Right hindlimb (tissue), 1 donor: ENCODE results near the gene IL17REL.

Experiments used
- DNase-seq: peaks from one replicate; pipeline ENCODE4 v3.0.0-alpha.2; 2018

The IL17REL gene

DNA sequence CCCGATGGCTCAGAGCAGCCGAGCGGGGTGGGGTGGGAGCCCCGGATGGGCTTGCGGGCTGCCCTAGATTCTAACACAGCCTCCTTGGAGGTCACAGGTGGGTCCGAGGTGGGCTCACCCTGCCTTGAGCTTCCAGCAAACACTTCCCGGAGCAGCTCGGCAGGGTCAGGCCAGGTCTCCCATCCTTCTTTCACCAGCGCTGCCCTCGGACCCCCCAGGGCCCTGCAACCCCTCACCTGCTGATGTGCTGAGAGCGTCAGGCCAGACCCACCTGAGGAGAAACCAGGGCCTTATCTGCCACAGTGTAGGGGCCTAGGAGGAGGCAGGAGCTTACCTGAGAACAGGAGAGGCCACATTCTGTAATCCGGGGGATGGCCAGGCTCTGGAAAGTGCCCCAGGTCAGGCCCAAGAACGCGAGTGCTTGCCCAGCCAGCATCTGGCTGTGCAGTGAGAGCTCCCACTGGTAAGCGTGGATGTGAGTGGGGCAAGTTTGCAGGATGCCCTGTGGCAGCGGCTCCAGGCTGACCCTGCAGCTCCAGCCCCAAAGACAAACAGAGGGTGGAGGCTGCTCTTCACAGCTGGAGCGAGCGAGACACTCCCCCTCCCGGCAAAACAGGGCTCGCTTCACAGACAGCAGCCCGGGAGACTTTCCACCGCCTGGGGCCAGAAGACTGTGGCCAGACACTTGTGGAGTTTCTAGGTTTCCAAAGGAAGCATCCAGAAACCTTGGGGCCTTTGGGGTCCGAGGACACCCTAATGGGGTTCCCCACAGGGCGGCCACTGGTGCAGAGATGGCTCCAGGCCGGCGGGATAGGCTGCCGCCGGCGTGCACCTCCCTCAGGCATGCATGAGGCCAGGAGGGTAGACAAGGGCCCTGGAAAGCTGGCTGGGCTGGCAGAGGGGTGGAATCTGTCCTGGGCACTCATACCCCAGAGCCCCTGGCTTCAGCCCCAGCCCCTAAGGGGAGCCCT is at the start of gene IL17REL:
Gene IL17REL, minus strand, starts transcription at position 555 of the 971 bp plus-strand sequence. Its CDS starts 119 bp downstream, at position 436.
- DNase-seq, result peak; percentile 43

DNA sequence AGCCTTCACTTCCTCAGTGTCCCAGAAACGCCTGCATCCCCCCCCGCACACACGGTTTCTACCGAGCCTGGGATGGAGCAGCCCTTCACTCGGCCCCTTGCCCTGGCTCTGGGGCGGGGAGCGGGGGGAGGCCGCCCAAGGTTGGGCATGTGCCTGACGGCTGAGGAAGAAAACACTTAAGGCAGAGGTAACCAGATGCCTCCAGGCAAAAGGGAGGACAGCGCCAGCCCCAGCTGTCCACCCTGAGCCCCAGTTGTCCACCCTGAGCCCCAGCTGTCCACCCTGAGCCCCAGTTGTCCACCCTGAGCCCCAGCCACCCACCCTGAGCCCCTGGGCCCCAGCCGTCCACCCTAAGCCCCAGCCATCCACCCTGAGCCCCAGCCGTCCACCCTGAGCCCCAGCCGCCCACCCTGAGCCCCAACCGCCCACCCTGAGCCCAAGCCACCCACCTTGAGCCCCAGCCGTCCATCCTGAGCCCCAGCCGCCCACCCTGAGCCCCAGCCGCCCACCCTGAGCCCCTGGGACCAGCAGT is 49.3 kb upstream of the IL17REL start:
- no peak for DNase-seq

DNA sequence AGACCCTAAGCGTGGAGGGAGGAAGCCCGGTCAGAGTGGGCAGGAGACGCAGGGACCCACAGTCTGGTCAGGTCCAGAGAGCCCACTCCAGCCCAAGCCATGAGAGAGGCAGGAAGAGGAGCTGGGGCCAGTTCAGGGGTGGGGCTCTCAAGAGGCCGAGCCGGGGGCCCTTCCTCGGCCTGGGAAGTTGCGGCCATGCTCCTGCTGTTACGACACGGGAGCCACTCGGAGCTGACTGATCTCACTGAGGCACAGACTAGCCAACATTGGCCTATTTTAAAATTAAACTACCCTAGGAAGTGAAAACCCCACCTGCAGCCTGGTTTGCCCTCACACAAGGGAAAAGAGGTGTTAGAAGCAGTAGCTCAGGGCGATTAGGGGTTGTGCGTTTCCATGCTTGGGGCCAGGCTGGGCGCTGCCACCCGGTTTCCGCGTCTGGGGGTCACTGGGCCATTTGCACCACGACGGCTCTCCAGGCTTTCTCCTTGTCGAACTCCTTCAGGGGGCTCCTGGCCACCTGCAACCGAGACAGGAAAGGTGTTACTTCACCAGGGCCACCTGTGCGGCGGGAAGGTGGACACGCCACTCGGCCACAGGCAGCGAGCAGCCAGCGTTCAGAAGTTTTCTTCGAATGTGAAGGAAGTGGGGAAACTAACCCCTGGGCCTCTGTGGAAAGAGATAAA is 48.7 kb upstream of the IL17REL start:
- no peak for DNase-seq

DNA sequence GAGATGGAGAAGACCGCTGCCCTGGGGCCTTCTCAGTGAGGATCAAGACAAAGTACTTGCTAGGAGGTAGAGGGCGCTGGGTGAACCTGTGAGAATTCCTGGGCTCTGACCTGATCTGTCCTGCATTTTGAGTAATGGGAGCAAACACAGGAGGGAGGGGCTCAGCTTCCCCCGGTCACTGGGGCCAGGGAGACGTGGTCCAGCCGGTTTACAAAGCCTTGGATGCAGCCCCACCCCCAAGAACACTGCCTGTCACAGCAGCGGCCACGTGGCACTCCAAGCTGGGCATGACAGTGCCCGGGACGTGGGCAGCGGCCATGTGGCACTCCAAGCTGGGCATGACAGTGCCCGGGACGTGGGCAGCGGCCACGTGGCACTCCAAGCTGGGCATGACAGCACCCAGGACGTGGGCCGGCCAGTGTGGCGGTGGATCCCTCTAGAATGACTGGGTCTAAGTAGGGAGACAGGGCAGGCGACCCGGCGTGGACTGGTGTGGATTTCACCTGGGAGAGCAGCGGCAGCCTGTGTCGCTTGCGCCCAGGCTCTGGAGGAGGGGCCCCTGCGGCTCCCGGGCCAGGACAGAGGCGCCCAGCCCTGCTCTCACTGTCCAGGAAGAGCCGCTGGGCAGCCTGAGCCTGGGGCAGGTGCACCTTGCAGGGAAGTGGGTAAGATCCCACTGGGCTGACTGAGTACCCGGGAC is 48.0 kb upstream of the IL17REL start:
- no peak for DNase-seq

DNA sequence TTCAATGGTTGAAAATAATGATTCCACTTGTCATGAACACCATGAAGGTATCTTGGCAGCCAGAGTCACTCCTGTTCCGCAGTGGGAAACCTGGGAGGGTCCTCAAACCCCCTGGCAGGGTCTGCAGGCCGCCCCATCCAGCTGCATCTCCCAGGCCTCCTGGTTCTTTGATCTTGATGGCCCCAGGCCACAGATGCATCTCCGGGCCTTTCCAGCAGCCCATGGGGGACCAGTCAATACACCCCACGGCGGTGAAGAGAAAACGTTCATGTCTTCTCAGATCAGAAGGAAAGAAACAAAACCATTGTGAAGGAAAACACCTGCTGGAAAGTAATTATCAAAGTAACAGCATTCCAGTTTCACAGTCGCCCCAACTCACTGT is 47.3 kb upstream of the IL17REL start:
- no peak for DNase-seq

DNA sequence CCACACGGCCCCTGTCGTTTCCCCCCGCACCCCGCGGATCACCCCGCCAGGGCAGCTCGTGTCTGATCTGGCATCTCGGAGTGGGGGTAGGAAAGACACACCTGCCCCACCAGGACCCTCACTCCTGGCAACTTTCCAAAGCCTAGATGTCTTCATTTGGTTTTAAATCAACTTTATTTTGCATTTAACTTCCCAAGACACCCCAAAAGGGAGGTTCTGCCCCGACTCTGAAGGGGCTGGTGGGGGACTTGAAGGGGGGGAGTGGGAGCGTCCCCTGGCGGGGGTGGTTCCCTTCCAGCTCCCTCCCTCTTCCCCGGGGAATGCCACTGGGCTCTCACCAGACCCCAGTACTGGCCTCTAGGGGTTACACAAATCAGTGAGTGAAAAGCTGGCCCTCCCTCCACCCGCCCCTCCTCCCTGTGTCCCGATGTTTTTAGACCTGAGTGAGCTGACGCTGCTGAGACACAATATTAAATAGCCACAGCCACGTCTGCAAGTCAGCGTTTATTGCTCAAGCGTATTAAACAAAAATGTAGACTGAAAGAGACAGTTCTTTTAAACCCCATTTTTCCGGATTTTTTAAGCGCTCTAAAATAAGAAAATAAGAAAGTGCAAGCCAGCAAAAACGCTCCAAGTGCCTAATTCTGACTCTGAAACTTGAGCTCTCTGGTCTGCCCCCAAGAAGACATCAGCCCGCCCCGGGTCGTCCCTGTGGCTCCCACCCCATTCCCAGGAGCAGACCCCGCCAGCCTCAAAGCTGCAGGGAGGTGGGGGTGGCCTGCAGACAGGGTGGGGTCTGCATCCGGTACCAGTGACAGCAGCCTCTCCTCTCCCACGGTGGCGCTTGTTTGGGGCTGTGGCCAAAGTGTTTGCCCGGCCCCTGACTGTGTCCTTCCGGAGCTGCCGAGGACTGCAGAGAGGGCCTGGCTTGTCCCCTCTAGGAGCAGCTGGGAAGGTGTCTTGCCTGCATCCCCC is 46.6 kb upstream of the IL17REL start:
- DNase-seq, result peak; percentile 26

DNA sequence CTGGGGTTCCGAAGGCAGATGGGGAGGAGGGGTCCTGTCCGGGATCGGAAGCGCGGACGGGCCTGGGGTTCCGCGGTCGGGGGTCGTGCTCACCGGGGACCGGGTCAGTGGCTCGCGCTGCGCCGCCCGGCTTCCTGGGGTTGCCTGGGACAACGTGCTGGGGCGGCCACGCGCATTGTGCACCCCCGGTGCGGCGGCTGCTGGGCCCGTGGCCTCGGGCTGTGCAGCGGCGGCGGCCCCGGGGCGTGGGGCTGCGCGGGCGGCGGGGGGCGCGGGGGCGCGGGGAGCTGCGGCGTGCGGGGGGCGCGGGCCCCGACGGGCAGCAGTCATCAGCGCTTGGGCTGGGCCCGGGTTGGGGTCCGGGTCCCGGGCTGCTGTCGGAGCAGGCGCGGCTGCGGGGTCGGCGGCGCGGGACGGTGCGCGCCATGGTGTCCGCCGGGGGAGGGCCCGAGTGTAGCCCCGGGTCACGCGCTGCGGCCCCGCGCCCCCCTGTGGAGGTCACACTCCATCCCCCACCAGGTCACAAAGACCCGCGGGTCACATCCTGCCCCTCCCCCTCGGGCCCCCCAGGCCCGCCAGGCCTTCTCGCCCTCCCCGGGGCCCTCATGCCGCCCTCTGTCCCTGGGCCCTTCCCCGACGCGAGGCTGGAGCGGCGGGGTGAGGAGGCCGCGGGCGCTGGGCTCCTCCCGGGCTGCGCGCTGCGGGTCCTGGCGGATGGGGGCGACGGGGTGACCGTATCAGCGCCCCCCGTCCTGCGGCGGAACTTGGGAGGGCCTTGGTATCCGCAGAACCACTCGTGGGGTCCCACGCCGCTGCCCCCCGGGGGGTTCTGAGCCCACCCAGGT is 45.7 kb upstream of the IL17REL start, which contains the start of gene TTLL8:
Gene TTLL8, minus strand, starts transcription at position 238 of the 845 bp plus-strand sequence.
- peak; percentile 6 for DNase-seq

DNA sequence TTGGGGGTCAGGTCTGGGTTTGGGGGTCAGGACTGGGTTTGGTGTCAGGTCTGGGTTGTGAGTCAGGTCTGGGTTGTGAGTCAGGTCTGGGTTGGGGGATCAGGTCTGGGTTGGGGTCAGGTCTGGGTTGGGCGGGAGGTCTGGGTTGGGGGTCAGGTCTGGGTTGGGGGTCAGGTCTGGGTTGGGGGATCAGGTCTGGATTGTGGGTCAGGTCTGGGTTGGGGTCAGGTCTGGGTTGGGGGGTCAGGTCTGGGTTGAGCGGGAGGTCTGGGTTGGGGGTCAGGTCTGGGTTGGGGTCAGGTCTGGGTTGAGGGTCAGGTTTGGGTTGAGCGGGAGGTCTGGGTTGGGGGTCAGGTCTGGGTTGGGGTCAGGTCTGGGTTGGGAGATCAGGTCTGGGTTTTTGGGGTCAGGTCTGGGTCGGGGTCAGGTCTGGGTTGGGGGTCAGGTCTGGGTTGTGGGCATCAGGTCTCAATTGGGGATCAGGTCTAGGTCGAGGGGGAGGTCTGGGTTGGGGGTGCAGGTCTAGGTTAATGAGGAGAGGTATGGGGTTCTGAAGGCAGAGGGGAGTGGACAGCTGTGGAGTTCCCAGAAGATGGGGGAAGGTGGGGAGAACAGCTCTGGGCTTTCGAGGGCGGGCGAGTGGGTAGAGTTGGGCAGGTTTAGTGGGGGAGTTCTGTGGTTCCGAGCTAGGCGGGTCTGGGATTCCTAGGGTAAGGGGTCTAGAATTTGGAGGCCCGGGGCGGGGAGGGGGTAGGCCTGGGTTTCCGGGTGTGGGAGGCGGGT is 44.9 kb upstream of the IL17REL start:
- DNase-seq, result peak; percentile 17

DNA sequence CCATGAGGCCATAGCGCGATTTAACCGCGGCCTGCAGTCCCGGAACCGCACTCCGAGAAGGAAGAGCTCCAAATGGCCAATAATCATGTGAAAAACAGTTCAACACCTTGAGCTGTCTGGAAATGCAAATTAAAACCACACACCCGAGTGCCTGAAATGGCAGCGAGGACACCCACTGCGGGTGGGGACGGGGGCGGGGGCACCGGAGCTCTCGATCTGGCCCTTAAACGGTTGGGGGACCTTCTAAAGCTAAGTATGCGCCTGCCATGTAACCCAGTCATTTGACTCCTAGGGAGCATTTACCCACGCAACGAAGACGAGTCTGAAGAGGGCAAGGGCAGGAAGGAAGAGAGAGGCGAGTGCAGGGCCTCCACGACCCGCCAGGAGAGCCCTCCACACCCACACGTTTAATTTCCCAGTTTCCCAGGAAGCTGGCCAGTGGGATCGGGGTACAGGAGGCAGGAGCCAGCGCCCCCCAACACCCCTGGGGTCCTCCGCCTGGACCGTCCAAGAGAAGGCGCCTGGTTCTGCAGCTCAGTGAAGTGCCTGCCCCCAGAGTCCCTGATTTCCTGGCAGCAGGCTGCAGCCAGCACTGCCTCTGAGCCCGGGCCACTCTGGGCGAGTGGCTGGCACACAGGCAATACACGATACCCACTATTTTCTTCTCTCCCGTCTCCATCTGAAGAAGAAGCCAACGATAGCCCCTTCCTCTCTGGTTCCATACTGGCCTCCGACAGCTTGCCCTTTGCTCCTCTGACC is 43.8 kb upstream of the IL17REL start:
- DNase-seq, result peak; percentile 12

DNA sequence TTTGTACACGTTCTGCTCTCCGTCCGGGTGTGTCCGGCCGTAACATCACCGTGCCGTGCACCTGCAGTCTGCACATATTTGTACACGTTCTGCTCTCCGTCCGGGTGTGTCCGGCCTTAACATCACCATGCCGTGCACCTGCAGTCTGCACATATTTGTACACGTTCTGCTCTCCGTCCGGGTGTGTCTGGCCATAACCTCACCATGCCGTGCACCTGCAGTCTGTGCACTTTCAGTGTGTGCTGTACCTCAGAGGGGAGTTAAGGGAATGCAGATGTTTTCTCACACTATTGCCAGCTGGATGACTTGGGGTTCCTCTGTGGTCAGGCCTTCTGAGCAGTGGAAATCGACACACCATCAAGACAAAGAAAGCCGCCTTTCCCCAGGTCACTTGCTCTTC is 41.3 kb upstream of the IL17REL start:
- no peak for DNase-seq

DNA sequence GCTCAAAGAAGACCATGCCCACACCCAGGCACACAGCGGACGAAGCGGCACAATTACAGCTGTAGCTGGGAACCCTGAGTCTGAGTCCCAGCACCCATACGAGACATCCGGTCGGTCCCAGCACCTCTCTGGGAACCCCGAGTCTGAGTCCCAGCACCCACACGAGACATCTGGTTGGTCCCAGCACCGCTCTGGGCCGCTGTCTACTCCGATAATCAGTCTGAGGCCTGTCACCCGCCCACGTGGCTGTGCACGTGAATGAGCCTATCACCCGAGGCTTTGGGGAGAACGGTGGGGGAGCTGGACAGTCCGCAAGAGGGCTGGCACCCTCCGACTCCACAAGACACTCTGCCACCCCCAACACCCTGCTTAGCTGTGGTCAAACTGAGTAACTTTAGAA is 39.4 kb upstream of the IL17REL start:
- no peak for DNase-seq

DNA sequence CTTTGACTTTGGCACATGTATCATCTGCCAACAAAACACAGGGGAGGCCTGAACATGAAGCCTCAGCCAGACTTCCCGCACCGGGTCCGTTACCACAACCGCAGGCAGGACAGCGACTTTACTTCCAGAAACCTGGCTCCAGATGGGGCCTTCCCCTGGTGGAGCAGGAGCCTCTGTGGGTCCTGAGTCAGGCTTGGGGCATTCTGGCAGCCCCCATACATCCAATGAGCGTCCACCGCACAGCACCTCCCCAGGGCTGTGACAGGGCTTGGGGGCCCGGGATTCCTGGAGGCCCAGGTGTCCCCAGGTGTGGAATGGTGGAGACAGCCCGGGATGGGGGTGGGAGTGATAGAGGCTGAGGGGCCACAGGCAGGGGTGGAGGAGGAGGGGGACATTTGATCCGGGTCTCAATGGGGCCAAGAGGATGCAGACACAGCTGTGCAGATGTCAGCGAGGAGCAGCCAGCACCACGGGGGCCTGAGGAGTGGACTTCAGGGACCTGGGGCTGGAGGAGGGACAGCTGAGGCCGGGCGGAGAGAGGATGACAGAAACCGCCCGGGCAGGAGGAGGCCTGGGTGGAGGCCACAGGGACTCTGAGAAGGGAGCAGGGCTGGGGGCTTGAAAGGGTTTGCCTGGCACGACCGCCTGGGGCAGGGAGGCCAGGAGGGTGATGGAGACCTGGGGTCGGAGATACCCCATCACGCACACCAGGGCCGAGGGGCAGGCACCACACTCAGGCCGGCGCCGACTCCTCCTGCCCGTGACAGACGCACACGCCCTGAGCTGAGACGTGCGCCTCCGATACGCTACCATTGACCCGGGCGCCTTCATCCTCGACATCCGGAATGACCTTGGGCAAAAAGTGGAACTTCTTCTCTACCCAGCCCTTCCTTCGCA is 37.0 kb upstream of the IL17REL start:
- no peak for DNase-seq

DNA sequence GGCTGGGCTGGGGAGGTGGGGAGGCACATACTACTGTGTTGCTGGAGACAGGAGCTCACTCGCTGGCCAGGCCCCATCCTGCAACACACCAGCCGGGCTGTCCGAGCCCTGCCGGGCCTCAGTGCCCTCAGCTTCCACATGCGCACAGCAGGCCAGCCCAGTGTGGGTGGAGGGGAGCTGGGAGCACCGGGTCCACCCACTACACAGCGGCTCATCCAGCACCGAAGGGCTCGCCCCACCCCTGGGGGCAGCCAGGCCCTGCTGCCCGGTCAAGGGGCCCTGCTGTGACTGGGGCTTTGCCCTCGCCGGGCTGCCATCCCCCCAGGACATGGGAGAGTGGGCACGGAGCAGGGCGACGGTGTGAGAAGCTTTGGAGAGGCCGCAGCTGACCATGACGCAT is 36.3 kb upstream of the IL17REL start:
- DNase-seq, result no peak

DNA sequence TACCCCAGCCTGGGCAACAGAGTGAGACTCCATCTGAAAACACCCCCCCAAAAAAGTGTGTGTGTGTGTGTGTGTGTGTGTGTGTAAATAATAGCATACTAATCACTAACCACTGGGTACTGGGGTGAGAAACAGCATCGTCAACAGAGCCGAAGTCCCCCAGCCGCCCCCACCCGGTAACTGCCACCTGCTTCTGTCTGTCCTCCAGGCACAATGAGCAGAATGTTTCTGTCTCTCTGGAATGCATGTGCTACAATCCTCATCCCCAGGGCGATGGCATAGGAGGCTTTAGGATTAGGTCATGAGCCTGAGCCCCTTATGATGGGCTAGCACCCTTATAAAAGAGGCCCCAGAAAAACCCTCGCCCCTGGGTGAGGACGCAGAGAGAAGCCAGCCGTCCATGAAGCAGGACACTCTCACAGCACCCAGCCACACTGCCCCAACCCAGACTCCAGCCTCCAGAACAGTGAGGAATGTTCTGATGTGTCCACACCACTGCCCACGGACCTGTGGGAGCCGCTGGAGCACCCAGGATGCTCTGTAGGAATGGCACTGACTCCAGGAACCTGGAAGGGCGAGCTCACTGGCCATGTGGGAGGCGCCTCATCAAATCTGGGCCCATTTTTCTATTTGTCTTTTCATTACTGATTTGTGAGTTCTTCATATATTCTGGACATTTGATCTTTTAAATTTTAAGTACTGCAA is 35.6 kb upstream of the IL17REL start:
- peak; percentile 62 for DNase-seq

DNA sequence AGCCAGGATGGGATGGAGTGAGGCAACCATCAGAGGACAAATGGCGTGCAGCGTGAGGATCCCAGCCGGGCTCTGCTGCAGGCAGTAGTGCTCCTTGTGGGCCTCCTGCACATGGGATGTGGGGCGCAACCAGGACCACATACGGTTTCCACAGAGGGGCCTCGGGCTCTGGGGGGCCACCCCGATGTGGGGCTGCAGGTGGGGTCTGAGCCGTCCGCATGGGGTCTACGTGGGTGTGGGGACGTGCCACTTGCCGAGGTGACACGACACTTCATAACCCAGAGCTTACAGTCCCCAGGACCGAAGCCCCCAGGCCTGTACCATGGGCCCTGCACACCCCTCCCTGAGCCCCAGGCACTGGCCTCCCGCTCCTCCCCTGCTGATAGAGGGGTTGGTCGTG is 34.8 kb upstream of the IL17REL start:
- no peak for DNase-seq

DNA sequence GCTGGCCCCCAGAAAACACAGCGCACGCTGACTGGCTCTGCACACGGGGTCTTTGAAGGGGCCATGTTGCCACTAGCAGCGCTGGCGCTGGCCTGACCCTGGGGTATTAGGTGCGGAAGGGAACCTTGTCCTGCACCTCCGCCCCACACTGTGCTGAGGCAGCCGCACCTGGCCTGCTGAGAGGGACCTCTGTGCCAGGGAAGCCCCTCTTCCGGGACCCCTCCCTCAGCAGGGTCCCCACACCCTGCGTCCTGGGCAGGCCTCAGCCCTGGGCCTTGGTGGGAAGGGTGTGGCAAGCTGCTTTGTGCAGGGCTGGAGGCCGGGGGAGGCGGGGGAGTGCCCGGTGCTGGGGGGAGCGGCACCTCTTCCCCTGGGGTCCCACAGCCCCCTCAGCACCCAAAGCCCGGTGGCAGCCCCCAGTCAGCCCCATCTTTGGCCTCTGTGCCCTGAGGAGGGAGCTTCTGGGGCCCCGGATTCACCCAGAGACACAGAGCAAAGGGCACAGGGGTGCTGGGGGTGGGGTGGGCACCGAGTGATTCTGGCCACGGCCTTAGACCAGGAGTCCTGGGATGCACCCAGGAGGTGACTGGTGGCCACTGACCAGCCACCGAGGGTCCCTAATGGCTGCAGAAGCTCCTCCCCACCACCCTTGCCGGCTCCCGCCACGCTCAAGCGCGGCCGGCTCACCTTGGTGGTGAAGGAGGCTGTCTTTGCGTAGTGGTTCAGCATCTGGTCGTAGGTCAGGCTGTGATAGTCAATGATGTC is 34.1 kb upstream of the IL17REL start:
- no peak for DNase-seq

DNA sequence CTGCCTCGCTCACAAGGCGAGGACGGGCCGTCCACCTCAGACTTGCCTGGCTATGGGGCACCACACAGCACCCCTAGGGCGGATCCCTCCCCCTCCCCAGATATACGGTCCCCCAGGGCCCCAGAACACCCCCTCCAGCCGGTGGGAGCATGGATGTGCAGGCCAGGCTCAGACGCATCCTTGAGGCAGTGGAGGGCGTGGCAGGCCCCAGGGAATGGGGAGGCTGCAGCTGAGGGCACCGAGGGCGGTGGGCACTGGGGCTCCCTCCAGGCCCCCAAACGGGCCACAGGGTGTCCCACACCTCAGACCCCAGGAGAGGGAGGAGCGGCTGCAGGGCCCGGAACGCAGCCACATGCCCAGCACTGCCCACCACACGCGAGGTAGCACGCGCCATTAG is 33.5 kb upstream of the IL17REL start:
- no peak for DNase-seq
